GM21367 (cell line): Measurements from ENCODE around the gene MGMT.

Experiments used
- ATAC-seq: cut with Tn5 transposase; IDR thresholded peaks from one replicate; pipeline ENCODE4 v1.9.1; 2021; ENCODE audit not compliant: unreplicated experiment

MGMT gene

DNA sequence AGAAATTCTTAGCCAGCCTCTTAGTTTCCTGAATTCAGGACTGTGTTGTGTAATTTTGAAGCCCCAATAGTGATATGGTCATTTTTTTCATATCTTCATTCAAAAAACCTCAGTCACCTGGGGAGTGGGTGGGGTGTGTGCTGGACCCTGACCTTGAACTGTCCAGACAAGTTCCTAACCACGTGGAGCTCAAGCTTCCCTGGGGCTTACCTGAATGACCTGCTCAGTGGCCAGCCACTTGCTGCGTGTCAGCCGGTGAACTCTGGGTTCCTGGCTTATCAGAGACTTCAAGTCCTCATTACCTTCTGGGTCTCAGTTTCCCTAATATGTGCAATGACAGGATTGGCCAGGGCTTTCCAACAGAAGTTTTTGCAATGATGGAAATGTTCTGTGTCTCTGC is 27.1 kb downstream of the MGMT start:
- ATAC-seq = no peak

DNA sequence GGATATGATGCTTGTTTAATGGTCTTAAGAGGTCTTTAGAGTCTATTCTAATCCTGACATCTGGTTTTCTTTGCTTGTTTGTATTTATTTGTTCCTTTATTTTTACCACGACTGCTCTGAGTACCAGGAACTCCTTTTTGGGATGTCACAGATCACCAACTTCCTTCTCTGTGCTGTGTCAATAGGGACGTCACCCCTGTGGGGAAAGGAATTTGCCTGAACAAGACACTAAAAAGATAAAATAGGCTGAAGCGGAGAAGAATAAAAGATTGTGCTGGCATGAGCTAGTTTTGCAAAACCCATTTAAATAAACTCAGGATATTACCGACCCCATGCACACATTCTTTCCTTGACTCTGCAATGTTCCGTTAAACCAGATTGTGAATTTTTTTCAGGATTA is 27.7 kb downstream of the MGMT start:
- no peak for ATAC-seq

DNA sequence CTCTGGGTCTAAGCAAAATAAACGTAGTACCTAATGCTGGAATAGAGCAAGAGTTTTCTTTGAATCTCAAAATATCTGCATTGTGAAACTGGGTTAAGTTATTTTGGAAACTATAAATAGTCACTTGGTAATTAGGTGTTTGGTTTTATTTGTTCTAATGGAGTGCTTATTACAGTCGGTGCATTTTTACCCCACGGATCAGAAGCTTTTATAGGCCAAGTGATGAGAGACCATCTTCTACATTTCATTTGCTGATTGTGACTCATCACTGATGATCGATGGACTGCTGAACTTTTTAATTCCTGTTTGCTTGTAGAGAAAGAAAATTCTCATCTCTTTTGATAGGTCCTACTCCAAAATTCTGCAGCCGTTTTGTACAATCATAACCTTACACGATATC is 28.2 kb downstream of the MGMT start:
- ATAC-seq = no peak

DNA sequence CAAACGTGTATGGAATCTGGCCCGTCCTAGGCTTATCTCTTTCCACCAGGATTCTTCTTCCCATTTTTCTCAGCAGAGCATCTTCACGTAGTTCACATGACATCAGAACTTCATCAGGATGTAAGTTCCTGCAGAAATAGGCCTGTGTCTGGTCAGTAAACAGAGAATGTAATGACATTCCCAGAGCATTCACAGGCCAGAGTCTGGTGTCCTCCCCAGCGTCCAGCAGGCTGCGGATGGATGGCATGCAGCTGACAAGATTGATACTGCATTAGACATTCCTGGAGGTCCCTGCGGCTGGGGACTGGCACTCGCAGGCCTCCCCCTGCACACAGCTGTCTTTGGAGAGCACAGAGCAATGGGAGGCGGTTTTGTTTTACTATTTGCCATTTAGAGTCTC is 28.7 kb downstream of the MGMT start:
- ATAC-seq = no peak

DNA sequence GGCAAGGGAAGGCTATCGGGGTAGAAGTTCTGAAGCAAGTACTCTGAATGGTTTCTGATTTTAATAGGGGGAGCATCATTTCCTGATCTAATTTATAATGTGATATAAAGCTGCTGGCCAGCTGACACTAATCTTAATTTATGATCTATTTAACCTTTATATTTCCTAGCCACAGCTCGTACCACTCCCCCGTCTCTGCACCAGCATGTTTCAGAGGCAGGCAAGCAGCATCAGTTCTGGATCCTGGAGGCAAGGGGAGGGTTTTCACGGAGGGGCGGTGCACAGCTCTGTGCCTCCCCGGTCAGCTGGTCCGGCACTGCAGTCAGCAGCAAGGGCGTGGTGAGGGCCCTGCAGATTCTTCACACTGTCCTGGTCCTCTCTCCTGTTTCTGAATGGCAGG is 30.0 kb downstream of the MGMT start:
- no peak for ATAC-seq

DNA sequence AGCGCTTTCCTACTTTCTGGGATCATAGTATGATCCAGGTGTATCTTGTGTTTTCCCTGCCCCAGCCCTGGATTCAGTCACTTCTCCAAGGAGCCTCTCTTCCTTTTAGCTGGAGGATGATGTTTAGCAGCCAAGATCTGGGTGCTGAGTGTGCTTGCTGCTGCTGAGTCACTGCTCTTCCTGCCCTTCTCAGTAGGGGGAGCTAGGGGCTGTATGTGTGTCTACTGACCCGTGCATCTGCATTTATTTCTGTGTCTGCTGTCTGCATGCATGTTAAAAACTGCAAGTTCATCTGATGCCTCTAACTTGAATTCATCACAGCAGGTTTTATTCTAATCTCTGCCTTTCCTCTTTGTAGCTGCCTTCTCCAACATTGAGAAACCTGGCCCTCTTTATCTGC is 31.6 kb downstream of the MGMT start:
- no peak for ATAC-seq

DNA sequence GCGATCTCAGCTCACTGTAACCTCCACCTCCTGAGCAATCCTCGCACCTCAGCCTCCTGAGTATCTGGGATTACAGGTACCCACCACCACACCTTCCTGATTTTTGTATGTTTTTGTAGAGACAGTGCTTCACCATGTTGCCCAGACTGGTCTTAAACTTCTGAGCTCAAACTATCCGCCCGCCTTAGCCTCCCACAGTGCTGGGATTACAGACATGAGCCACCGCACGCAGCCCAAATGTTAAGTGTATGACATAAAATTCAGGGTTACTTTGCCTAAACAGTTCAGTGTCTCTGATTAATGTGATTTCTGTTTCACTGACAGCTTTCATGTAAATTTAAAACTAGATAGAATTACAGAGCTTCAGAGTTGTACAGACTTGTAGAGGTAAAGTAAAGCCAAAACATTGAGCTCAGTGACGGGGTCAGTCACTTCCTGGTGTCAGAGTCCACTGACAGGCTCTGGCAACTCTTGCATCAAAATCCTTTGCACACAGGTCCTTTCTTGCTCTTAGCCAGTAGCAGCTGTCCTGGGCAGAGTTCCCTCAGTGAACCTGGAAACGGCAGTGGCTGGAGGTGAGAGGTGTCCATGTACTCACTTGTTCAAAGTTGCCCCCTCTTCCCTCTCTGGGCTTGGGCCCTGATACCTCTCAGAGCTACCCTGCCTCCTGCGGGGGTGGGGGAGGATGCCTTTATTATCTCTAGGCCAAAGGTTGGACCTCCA is 33.7 kb downstream of the MGMT start:
- no peak for ATAC-seq

DNA sequence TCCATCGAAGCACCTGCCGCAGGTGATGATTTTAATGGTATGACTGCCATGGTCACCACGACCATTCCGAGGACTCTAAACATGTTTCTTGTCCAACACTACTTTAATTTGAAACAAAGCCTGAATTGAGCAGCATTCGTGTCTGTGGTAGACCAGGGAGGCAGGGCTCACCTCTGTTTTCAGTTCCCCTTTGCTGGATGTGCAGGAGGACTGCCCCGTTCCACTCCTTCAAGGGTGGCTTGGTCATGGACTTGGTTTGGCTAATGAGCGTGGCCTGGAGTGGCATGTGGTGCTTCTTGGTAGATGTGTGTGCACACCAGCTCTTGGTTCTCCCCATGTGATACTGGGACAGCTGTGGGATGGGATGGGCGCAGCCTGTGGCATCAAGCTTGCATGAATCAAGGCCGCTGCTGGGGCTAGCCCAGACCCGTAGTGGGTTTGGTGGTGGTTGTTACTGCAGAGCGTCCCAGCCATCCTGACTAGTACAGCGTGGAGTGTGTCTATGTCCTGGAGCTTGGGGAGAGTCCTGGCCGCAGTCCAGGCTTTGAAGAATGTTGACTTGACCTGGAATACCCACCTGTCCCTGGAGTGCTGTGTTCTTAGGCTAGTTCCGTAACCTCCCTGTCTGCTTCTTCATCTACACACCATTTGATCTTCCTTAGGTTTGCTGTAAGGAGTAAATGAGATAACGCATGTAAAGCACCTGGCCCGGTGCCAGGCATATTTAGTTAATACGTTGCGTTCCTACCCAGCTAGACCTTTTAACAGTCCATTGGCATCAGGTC is 34.8 kb downstream of the MGMT start:
- ATAC-seq = peak; percentile 96

DNA sequence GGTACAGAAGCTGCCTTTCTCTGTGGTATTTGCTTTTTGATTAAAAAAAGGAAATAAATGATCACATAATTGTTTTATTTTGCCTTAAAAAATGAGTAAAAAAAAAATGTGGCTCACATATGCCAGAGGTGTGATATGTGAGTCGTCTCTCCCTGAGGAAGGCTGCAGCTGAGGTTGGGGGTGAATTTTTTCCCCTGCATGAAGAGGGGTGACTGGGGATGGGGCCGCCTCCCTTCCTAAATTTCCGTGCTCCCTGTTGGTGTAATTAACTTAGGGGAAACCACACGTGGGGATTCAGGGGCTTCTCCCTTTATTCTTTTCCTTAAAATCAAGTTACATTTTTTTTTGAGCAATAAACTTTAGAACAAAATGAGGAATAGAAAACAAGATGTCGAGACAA is 35.4 kb downstream of the MGMT start:
- no peak for ATAC-seq

DNA sequence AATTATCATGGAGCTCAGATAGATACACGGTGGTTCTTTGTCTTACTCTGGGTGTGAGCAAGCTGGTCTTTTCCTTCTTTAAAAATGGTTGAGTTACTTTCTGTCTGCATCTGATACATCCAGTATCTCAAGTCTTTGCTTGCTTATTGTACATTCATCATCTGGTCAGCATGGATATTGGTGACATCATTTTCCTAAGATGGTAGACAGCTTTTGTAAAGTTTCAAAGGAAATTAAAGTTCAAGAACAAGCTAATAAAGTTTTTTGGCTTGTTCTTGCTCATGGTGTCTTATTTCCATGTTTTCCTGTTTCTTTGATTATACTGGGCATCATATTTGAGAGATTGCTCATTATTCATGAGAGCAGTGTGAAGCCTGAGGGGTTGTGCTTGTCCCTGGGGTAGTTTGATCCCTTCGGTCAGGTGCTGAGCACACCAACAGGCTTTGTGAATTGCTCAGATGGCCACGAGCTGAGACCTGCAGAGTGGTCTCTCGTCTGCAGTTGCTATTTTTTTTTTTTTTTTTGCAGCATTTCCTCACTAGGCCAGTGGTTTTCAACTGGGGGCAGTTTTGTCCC is 38.5 kb downstream of the MGMT start:
- ATAC-seq = no peak

DNA sequence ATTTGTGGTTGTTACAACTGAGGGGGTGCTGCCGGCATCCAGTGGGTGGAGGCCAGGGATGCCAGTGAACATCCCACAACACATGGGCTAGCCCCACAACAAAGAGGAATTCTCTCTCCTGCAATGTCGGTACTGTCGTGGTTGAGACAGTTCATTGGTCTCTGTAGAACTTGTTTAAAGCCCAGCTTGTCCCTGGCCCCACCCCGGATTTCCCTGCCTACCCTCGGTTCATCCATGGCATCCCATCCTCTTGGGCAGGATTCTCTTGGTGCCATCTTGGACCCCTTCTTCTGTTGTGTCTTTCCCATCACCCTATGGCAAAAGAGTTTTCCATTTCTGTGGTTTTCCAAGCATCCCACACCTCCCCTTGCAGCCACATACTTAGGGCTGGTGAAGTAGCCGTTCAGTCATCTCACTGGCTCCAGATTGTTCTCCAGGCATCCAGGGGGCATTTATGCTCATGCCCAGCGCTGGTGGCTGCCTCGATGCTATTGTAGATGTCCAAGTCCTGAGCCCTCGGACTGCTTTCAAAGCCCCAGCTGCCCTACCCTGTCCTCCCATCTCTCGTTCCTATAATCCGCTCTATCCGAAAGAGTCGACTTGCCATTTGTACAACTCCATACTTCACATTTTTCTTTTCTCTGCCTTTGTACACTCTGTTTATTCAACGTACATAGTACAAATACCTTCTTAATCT is 39.2 kb downstream of the MGMT start:
- no peak for ATAC-seq

DNA sequence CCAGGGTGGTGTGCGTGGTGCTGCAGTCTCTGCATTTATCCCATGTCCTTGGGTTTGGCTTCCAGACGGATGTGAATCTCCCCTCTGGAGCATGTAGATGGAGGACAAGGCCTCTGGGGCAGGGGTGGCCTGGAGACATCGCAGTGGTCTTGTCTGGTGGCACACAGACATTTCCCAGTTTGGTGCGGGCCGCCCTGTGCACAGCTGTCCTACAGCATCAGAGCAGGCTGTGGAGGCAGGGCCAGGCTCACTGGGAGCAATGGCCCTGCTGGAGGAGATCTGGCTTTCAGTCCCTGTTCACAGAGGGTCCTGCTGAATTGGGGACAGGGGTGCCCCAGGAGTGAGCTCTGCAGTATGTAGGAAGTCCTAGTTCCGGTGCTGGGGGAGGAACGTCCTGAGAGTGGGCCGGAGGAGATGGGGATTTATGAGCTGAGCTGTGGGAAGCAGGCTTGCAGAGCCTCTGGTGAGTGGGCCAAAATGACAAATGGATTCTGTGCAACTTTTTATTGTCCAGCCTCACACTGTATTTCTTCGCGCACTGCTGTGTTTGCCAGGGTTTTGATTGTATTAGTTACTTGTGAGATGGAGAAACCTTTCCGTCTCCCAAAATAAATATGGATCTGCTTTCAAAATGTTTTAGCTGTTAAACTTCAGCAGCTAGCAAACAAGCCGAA is 40.3 kb downstream of the MGMT start:
- no peak for ATAC-seq

DNA sequence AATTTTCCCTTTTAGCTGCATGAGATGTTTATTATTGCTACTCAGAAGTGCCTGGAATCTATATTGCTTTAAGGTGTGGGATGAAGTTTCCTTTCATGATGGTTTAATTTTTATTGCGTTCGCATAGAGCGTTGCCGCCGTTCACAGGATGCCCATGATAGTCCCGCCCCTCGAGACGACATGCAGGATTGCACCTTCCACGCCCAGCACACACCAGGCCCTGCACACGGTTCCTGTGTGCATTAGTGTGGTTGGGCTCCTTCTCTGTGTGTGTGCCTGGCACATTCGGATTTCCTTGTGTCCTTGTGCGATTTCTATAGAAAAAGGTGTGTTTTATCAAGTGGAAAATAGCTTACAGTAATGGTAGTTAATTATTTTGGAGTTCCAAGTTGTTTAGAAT is 42.1 kb downstream of the MGMT start:
- no peak for ATAC-seq

DNA sequence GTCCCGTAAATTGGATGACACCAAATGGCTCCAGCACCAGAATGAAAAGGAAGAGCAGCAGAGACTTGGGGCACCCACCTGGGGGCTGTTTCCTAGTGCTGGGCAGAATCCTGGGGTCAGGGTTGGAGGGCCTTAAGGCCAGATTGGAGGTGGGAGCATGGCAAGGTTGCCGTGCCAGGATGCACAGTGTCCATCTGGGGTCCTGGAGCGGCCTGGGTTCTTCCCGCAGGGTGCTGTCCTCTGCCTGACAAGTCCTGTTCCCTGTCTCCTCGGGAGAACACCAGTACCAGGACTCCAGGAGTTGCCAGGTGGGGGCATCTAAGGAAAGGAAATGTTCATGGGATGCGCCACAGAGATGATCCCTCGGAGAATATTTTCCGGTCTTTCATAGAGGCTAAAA is 42.8 kb downstream of the MGMT start:
- ATAC-seq = no peak

DNA sequence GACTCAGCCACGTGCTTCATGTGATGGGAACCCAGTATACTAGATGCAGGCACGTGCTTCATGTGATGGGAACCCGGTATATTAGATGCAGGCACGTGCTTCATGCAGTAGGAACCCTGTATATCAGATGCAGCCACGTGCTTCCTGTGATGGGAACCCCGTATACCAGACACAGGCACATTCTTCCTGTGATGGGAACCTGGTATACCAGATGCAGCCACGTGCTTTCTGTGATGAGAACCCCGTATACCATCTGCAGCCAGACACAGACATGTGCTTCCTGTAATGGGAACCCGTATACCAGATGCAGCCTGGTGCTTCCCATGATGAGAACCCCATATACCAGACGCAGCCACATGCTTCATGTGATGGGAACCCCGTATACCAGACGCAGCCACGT is 44.0 kb downstream of the MGMT start:
- ATAC-seq = no peak

DNA sequence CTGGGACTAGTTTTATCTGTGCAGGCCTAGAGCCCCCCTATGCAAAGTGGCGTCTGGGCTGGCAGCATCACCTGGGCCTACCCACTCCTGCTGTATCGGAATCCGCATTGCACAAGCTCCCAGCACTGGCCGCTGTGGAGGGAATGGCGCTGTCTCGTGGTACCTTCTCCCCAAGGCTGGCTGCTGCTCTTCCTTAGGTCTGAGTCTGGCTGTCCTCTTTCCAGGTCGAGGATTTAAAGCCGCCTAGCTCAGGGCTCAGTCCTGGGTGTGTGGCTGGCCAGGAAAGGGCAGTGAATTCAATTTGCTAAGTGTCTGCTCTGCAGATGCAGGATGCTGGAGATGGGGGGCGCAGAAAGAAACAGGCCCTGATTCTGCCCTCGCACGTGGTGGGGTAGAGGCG is 44.7 kb downstream of the MGMT start:
- no peak for ATAC-seq

DNA sequence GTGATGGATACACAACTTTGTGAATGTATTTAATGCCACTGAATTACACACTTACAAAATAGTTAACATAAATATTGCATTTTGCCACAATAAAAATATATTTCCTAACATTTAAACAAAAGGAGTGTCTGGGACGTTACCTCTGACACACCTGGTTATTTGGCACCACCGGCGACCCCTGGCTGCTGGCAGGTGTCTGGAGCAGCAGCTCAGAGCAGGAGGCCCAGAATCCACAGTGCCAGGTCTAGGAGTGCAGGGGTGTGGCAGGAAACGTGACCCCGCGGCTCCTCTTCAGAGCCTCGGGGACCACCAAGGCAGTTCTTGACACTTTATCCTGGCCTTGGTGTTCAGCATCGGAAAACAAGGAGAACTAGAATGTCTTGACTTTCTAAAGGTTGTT is 46.3 kb downstream of the MGMT start:
- no peak for ATAC-seq

DNA sequence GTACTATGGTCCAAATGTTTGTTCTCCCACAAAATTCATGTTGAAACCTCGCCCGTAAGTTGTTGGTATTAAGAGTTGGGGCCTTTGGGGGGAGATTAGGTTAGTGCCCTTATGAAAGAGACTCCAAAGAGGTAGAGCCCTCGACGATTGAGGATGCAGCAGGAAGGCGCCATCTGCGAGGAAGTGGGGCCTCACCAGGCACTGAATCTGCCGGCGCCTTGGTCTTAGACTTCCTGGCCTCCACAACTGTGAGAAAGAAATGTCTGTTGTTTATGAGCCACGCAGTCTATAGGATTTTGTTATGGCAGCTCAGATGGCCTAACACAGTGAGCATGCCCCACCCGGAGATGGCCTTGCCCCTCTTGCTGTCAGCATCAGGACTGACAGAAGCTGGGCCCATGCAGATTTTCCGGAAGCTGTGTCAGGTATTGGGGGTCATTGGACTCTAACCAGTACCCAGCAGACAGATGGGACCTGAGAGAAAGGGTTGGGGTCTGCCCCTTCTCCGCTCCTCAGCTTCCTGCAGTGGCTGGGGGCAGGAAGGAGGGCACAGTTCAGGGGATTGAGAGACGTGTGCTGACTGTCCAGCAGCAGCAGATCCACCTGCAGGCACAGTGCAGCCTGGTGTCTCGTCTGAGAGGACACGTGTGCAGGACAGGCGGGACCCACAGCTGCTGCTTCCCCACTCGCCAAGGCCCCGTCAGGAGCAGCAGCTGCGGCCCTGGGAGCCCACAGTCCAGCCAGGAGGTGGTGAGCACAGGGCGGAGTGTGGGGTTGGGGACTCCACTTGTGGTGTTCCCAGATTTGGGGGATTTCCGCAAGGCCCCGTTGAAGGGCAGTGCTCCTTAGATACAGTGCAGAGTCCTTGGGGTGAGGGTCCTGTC is 47.8 kb downstream of the MGMT start:
- ATAC-seq = no peak

DNA sequence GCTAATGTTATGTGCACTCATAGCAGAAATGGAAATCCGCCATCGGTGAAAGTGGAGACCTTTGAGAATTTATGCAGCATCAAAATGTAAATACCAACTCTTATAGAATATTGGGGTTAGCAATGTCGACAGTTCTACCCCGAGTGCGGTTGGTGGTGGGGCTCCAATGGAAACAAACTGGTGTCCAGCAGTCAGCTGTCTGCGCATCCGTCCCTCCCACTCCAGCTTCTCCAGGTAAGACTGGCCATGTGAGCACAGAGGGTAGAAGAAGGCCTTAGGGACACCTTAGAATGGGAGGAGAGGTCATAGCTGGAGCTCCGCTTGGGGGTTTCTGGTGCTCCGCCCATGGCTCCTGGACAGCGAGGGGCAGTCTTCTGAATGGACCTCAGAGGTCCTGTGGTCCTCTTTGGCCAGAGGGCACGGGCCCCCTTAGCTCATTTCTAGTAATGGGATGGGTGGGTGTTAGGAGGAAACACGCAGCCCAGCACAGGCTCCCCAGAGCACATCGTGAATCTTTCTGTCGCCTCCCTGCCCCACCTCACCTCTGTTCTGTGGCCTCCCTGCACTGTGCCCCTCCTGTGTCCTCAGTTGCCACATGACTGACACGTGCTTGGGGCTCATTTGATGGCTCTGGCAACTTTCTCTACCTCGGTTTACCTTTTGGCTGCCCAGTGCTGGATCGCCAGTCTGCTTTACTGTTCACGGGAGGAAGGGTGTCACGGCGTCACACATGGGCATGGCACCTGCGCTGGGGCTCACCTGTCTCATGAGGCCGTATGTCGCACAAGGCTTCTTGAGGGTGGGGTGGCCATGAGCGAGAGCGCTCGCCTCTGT is 50.0 kb downstream of the MGMT start:
- ATAC-seq = no peak
